H9 (cell line): ENCODE measurements around the gene FGF11. TPM values are rescaled to one million over a fixed set of nuclear protein-coding genes. Genes with fewer than 3 reads are reported as not detected.
A peak's percentile ranks its signal among the peaks of the same experiment; 100 is the strongest.

Source experiments
- DNase-seq: peaks from one replicate; pipeline ENCODE4 v3.0.0-alpha.2; 2017
- H2AFZ ChIP-seq: one replicate; pipeline ENCODE4 v1.6.1; 2013; ENCODE audit warnings: mild to moderate bottlenecking, low read length, control low read depth, moderate library complexity
- H2AK5ac ChIP-seq: 2 replicates; pipeline ENCODE4 v1.6.1; 2013; ENCODE audit warnings: low read length, control low read depth, mixed read lengths; ENCODE audit not compliant: insufficient read length
- H2BK120ac ChIP-seq: one replicate; pipeline ENCODE4 v1.6.1; 2013; ENCODE audit warnings: low read depth, mild to moderate bottlenecking, low read length, control low read depth, inconsistent platforms; ENCODE audit not compliant: poor library complexity, severe bottlenecking
- H2BK12ac ChIP-seq: 2 replicates; pipeline ENCODE4 v1.6.1; 2013; ENCODE audit warnings: low read length, control low read depth, mixed read lengths, low read depth; ENCODE audit not compliant: insufficient read length
- H2BK15ac ChIP-seq: 2 replicates; pipeline ENCODE4 v1.6.1; 2013; ENCODE audit warnings: low read depth, low read length, control low read depth
- H2BK20ac ChIP-seq: one replicate; pipeline ENCODE4 v1.6.1; 2013; ENCODE audit warnings: low read depth, mild to moderate bottlenecking, low read length, control low read depth, inconsistent platforms; ENCODE audit not compliant: poor library complexity, severe bottlenecking
- H2BK5ac ChIP-seq: 2 replicates; pipeline ENCODE4 v1.6.1; 2013; ENCODE audit warnings: low read length, control low read depth, mixed read lengths; ENCODE audit not compliant: insufficient read length
- H3K14ac ChIP-seq: 2 replicates; pipeline ENCODE4 v1.6.1; 2013; ENCODE audit warnings: low read length, control low read depth; ENCODE audit not compliant: insufficient read depth
- H3K18ac ChIP-seq: 2 replicates; pipeline ENCODE4 v1.6.1; 2013; ENCODE audit warnings: low read depth, mild to moderate bottlenecking, mixed read lengths, low read length, control low read depth; ENCODE audit not compliant: insufficient read length
- H3K23ac ChIP-seq: 2 replicates; pipeline ENCODE4 v1.6.1; 2013; ENCODE audit warnings: low read length, control low read depth, mixed read lengths, low read depth; ENCODE audit not compliant: insufficient read length
- H3K23me2 ChIP-seq: 2 replicates; pipeline ENCODE4 v1.6.1; 2013; ENCODE audit warnings: low read depth, mild to moderate bottlenecking, mixed read lengths, low read length, control low read depth; ENCODE audit not compliant: insufficient read length, poor library complexity, severe bottlenecking
- H3K27ac ChIP-seq: 2 replicates; pipeline ENCODE4 v1.5.1; 2013; ENCODE audit warnings: low read length, control low read depth, mixed read lengths, low read depth; ENCODE audit not compliant: insufficient read length
- H3K27me3 ChIP-seq: 2 replicates; pipeline ENCODE4 v1.6.1; 2013; ENCODE audit warnings: low read length, control low read depth, inconsistent platforms; ENCODE audit not compliant: insufficient read depth
- H3K4ac ChIP-seq: 2 replicates; pipeline ENCODE4 v1.6.1; 2013; ENCODE audit warnings: low read depth, mild to moderate bottlenecking, control low read depth, inconsistent platforms, low read length, moderate library complexity
- H3K4me1 ChIP-seq: 2 replicates; pipeline ENCODE4 v1.6.1; 2013; ENCODE audit warnings: low read length, control low read depth, inconsistent platforms; ENCODE audit not compliant: insufficient read depth
- H3K4me2 ChIP-seq: 2 replicates; pipeline ENCODE4 v1.6.1; 2013; ENCODE audit warnings: low read length, control low read depth, mixed read lengths; ENCODE audit not compliant: insufficient read length, insufficient read depth
- H3K56ac ChIP-seq: 2 replicates; pipeline ENCODE4 v1.6.1; 2013; ENCODE audit warnings: low read depth, mild to moderate bottlenecking, mixed read lengths, low read length, control low read depth; ENCODE audit not compliant: insufficient read length
- H3K79me1 ChIP-seq: 2 replicates; pipeline ENCODE4 v1.6.1; 2013; ENCODE audit warnings: low read depth, mild to moderate bottlenecking, moderate library complexity, low read length, control low read depth, inconsistent platforms; ENCODE audit not compliant: insufficient read depth, poor library complexity, severe bottlenecking
- H3K79me2 ChIP-seq: 2 replicates; pipeline ENCODE4 v1.6.1; 2013; ENCODE audit warnings: low read length, control low read depth, inconsistent platforms; ENCODE audit not compliant: insufficient read depth
- H3K9ac ChIP-seq: 2 replicates; pipeline ENCODE4 v1.6.1; 2013; ENCODE audit warnings: low read length, control low read depth, mixed read lengths; ENCODE audit not compliant: insufficient read length; ENCODE audit errors: extremely low read depth
- H3K9me3 ChIP-seq: one replicate; pipeline ENCODE4 v1.6.1; 2013; ENCODE audit warnings: low read depth, low read length, inconsistent platforms; ENCODE audit not compliant: control insufficient read depth
- H3T11ph ChIP-seq: one replicate; pipeline ENCODE4 v1.6.1; 2013; ENCODE audit warnings: mild to moderate bottlenecking, low read length, control low read depth, inconsistent platforms
- H4K20me1 ChIP-seq: one replicate; pipeline ENCODE4 v1.6.1; 2013; ENCODE audit not compliant: control insufficient read depth, insufficient read length, insufficient read depth
- H4K5ac ChIP-seq: 2 replicates; pipeline ENCODE4 v1.6.1; 2013; ENCODE audit warnings: low read depth, mild to moderate bottlenecking, mixed read lengths, low read length, control low read depth; ENCODE audit not compliant: insufficient read length
- H4K8ac ChIP-seq: replicated peaks from 2 replicates; pipeline ENCODE4 v1.6.1; 2013; ENCODE audit warnings: low read length, control low read depth, mixed read lengths, low read depth; ENCODE audit not compliant: insufficient read length
- H4K91ac ChIP-seq: 2 replicates; pipeline ENCODE4 v1.6.1; 2013; ENCODE audit warnings: low read depth, mild to moderate bottlenecking, moderate library complexity, mixed read lengths, low read length, control low read depth; ENCODE audit not compliant: insufficient read length
- H3K27ac Mint-ChIP-seq, 3 experiments: 2 replicates in 2 of 3; 3 replicates in 1 of 3; pipeline ENCODE4 v1.8.0; 2020 to 2021; ENCODE audit warnings: mixed read lengths in 3 of 3, mild to moderate bottlenecking in 1 of 3, moderate library complexity in 1 of 3
- H3K27me3 Mint-ChIP-seq: 2 replicates; pipeline ENCODE4 v1.8.0; 2021; ENCODE audit warnings: low read depth, mild to moderate bottlenecking, moderate library complexity, mixed read lengths
- H3K36me3 Mint-ChIP-seq, 3 experiments: 2 replicates in 2 of 3; 3 replicates in 1 of 3; pipeline ENCODE4 v1.8.0; 2020 to 2021; ENCODE audit warnings: low read depth in 3 of 3, mixed read lengths in 3 of 3; ENCODE audit not compliant: insufficient read depth in 1 of 3
- H3K4me1 Mint-ChIP-seq, 2 experiments: 2 replicates each; pipeline ENCODE4 v1.8.0; 2020; ENCODE audit warnings: mixed read lengths in 2 of 2
- H3K4me3 Mint-ChIP-seq, 2 experiments: 2 replicates in 1 of 2; 3 replicates in 1 of 2; pipeline ENCODE4 v1.8.0; 2020 to 2021; ENCODE audit warnings: mild to moderate bottlenecking in 2 of 2, mixed read lengths in 2 of 2, moderate library complexity in 1 of 2
- H3K9me3 Mint-ChIP-seq, 2 experiments: 2 replicates in 1 of 2; 3 replicates in 1 of 2; pipeline ENCODE4 v1.8.0; 2020; ENCODE audit warnings: mild to moderate bottlenecking in 2 of 2, mixed read lengths in 2 of 2, moderate library complexity in 1 of 2
- WGBS: extraction: QIAGEN DNeasy Blood & Tissue Kit; methylation state at CpG from one replicate; pipeline ENCODE4 v1.1.7; 2013; ENCODE audit warnings: missing lambda C conversion rate, low lambda C conversion rate, mixed read lengths; ENCODE audit not compliant: insufficient read length; ENCODE audit errors: extremely low coverage; 5-methylcytosine and 5-hydroxymethylcytosine counted together
- total RNA-seq: library from RNA; stranded (reverse); gene quantifications from 2 replicates; pipeline ENCODE4 v1.2.1, GENCODE V29; 2021
- TF ChIP-seq, protein P1 (sequence below): fragments of 200-600 bp; sonication (generic); conservative IDR thresholded peaks from 3 replicates; pipeline ENCODE4 v1.8.0; 2021; ENCODE audit warnings: antibody characterized with exemption, mild to moderate bottlenecking

FGF11 gene
- total RNA-seq, 1 experiment from 2014 or later, result 15.2 TPM

DNA sequence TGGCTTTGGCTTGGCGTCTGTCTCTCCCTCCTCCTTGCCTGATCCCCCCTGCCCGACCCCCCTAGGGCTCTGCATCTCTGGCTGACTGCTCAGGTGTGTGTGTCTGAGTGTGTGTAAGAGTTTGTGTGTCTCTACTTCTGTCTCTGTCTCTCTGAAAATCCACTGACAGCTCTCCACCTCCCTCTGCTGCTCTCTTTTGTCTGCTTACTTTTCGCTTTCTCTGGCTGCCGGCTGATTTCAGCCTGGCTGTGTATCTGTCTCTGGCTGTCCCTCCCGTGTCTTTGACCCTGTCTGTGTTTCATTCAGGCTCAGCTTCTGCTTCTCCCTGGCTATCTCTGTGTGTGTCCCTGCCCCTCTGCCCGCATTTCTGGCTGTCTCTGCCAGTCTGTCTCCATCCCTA is 23.0 kb upstream of the FGF11 start:
- Histone ChIP-seq H4K8ac (no peak overlapping the region), H4K5ac (no peak overlapping the region), H3K79me2 (no peaks in the 10 kb centered on the region), H3T11ph (no peak overlapping the region), H3K4me1 (no peaks in the 10 kb centered on the region), H4K20me1 (no peaks in the 10 kb centered on the region), H3K9ac (no peak overlapping the region), H3K27me3 (no peaks in the 10 kb centered on the region), H4K91ac (no peak overlapping the region), H3K23ac (no peak overlapping the region), H3K4me2 (no peak overlapping the region), H2BK12ac (no peak overlapping the region), H2BK5ac (no peak overlapping the region), H3K56ac (no peak overlapping the region), H3K27ac (no peak overlapping the region), H3K14ac (no peak overlapping the region), H3K79me1 (no peaks in the 10 kb centered on the region), H3K18ac (no peak overlapping the region), H3K4ac (no peak overlapping the region), H3K23me2 (no peaks in the 10 kb centered on the region), H2BK20ac (no peak overlapping the region), H2AK5ac (no peak overlapping the region), H2AFZ (no peak overlapping the region), H2BK15ac (no peak overlapping the region), H3K9me3 (no peaks in the 10 kb centered on the region), H2BK120ac (no peak overlapping the region)
- H3K4me3 Mint-ChIP-seq, result no peak overlapping the region; a peak in 1 of 5 replicates
- peaks cover 9 to 40% of the 10 kb centered on the region in 2 experiments for H3K4me1 Mint-ChIP-seq
- TF ChIP-seq, protein P1, sequence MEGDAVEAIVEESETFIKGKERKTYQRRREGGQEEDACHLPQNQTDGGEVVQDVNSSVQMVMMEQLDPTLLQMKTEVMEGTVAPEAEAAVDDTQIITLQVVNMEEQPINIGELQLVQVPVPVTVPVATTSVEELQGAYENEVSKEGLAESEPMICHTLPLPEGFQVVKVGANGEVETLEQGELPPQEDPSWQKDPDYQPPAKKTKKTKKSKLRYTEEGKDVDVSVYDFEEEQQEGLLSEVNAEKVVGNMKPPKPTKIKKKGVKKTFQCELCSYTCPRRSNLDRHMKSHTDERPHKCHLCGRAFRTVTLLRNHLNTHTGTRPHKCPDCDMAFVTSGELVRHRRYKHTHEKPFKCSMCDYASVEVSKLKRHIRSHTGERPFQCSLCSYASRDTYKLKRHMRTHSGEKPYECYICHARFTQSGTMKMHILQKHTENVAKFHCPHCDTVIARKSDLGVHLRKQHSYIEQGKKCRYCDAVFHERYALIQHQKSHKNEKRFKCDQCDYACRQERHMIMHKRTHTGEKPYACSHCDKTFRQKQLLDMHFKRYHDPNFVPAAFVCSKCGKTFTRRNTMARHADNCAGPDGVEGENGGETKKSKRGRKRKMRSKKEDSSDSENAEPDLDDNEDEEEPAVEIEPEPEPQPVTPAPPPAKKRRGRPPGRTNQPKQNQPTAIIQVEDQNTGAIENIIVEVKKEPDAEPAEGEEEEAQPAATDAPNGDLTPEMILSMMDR, result no peak
- H3K9me3 Mint-ChIP-seq, result no peaks in the 10 kb centered on the region
- H3K36me3 Mint-ChIP-seq, result peaks cover 8 to 42% (median 32%) of the 10 kb centered on the region in 3 experiments; a peak in 6 of 7 replicates
- H3K27me3 Mint-ChIP-seq, result no peaks in the 10 kb centered on the region
- DNase-seq, result no peak
- H3K27ac Mint-ChIP-seq, result peak overlapping the region in 2 of 3 experiments; percentile 11 to 17; a peak in 2 of 7 replicates
- WGBS, result no CpG with 5 or more reads among the region's 6 CpGs
